Tibial nerve (tissue), 4 donors: Measurements from ENCODE around the gene OCA2.

ENCODE experiments used
- EP300 ChIP-seq, 2 donors: sonication (generic); formaldehyde crosslinking; IDR thresholded peaks; one replicate each; pipeline ENCODE4 v1.6.1; 2017; ENCODE audit warnings: antibody characterized with exemption in 2 of 2, mild to moderate bottlenecking in 1 of 2
- POLR2A ChIP-seq, 2 donors: fragments of 450-650 bp; IDR thresholded peaks; one replicate each; pipeline ENCODE4 v1.6.1; 2017; ENCODE audit warnings: antibody characterized with exemption in 2 of 2, mild to moderate bottlenecking in 2 of 2, moderate library complexity in 2 of 2
- TF ChIP-seq, protein P1 (sequence below), 5 experiments: fragments of 200-600 bp in 3 of 5; fragments of 450-650 bp in 2 of 5; sonication (generic) in 3 of 5; IDR thresholded peaks; one replicate each; pipeline ENCODE4 v1.5.1; 2016 to 2019; ENCODE audit warnings: antibody characterized with exemption in 5 of 5, mild to moderate bottlenecking in 3 of 5, moderate library complexity in 2 of 5

- TF ChIP-seq POLR2A (IDR thresholded peaks at IDR 0.05), result no peak
- TF ChIP-seq, protein P1, sequence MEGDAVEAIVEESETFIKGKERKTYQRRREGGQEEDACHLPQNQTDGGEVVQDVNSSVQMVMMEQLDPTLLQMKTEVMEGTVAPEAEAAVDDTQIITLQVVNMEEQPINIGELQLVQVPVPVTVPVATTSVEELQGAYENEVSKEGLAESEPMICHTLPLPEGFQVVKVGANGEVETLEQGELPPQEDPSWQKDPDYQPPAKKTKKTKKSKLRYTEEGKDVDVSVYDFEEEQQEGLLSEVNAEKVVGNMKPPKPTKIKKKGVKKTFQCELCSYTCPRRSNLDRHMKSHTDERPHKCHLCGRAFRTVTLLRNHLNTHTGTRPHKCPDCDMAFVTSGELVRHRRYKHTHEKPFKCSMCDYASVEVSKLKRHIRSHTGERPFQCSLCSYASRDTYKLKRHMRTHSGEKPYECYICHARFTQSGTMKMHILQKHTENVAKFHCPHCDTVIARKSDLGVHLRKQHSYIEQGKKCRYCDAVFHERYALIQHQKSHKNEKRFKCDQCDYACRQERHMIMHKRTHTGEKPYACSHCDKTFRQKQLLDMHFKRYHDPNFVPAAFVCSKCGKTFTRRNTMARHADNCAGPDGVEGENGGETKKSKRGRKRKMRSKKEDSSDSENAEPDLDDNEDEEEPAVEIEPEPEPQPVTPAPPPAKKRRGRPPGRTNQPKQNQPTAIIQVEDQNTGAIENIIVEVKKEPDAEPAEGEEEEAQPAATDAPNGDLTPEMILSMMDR (IDR thresholded peaks at IDR 0.05), result no peak
- no peak for TF ChIP-seq EP300 (IDR thresholded peaks at IDR 0.05)
Measured at GRCh38 chr15:27885201-27885600, 213.9 kb downstream of the OCA2 start.
